Large intestine (tissue), 3 donors: ENCODE data around the gene DYSF. TPM values are rescaled to one million over a fixed set of nuclear protein-coding genes. Genes with fewer than 3 reads are reported as not detected.

Experiments used
- DNase-seq, 2 donors: peaks; one replicate each; pipeline versions ENCODE4 v3.0.0 to v3.0.0-alpha.2; 2013
- H3K27ac ChIP-seq: one replicate; pipeline ENCODE4 v1.5.1; 2013; ENCODE audit warnings: low read length
- H3K27me3 ChIP-seq: 2 replicates; pipeline ENCODE4 v1.6.1; 2013; ENCODE audit warnings: low read length; ENCODE audit not compliant: control insufficient read depth, insufficient read depth
- H3K36me3 ChIP-seq: 2 replicates; pipeline ENCODE4 v1.6.1; 2013; ENCODE audit warnings: low read length; ENCODE audit not compliant: control insufficient read depth, insufficient read depth
- H3K4me1 ChIP-seq: one replicate; pipeline ENCODE4 v1.6.1; 2013; ENCODE audit warnings: low read length; ENCODE audit not compliant: control insufficient read depth, insufficient read depth
- H3K4me3 ChIP-seq: one replicate; pipeline ENCODE4 v1.5.1; 2013; ENCODE audit warnings: low read length
- H3K9me3 ChIP-seq: one replicate; pipeline ENCODE4 v1.6.1; 2013; ENCODE audit warnings: mild to moderate bottlenecking, low read depth, low read length, moderate library complexity; ENCODE audit not compliant: control insufficient read depth
- WGBS: methylation state at CpG from one replicate; pipeline ENCODE4 v1.1.5; 2013; ENCODE audit warnings: low lambda C conversion rate; ENCODE audit not compliant: insufficient coverage; 5-methylcytosine and 5-hydroxymethylcytosine counted together
- polyA plus RNA-seq: library from polyadenylated mRNA; unstranded; fragments of 120-200 nt; gene quantifications from one replicate; pipeline ENCODE4 v1.2.1, GENCODE V29; 2013

Gene DYSF
- polyA plus RNA-seq, 1 donor, result 6.3 TPM

DNA sequence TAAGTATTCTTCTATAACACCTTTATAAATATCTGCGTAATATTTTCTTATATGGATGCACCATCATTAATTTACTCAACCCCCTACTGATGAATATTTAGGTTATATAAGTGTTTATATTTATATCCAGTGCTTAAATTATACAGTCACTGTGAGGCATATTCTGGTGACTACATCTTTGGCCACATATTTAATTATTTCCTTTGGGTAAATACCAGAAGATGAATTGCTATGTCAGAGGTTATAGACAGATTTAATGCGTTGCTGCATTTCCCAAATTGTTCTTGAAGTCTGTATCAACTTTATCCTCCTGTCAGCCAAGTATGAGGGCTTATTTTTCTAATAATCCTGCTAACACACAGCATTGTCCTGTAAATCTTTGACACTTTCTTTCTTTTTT, 18.7 kb downstream of the DYSF start:
- WGBS, result 79% methylated on average over 2 of the region's 2 CpGs
- H3K27ac ChIP-seq, result no peak overlapping the region
- H3K9me3 ChIP-seq, result no peaks in the 10 kb centered on the region
- H3K4me1 ChIP-seq, result no peaks in the 10 kb centered on the region
- no peak overlapping the region for H3K4me3 ChIP-seq
- H3K36me3 ChIP-seq, result no peaks in the 10 kb centered on the region
- peaks cover 31% of the 10 kb centered on the region for H3K27me3 ChIP-seq
- no peak for DNase-seq

DNA sequence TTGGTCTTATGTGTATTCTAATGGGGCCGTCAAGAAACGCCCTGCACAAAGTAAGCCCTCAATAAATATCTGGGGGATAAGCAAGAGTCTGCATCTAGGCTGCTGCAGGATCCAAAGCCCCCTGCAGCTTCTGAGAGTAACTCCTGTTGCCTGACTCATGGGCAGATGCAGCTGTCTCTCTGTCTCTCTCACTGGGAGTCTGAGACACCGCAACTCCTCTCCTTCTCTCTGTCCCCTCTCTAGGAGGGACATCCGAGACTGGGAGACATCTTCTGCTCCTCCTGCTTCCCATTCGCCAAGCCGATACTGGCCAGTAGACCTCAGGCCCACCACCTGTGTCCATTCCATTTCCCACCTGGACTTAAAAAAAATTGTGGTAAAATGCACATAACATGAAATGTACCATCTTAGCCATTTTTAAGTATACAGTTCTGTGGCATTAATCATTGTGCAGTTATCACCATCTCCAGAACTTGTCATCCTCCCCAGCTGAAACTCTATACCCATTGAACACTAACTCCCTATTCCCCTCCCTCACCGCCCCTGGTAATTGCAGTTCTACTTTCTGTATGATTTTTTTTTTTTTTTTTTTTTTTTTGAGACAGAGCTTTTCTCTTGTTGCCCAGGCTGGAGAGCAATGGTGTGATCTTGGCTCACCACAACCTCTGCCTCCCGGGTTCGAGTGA, 20.1 kb downstream of the DYSF start:
- H3K27ac ChIP-seq, result no peak overlapping the region
- no peaks in the 10 kb centered on the region for H3K36me3 ChIP-seq
- 100% methylated on average over 2 of the region's 9 CpGs for WGBS
- H3K27me3 ChIP-seq, result peaks cover 18% of the 10 kb centered on the region
- DNase-seq, result no peak
- H3K4me3 ChIP-seq, result no peak overlapping the region
- H3K4me1 ChIP-seq, result no peaks in the 10 kb centered on the region
- H3K9me3 ChIP-seq, result no peaks in the 10 kb centered on the region

DNA sequence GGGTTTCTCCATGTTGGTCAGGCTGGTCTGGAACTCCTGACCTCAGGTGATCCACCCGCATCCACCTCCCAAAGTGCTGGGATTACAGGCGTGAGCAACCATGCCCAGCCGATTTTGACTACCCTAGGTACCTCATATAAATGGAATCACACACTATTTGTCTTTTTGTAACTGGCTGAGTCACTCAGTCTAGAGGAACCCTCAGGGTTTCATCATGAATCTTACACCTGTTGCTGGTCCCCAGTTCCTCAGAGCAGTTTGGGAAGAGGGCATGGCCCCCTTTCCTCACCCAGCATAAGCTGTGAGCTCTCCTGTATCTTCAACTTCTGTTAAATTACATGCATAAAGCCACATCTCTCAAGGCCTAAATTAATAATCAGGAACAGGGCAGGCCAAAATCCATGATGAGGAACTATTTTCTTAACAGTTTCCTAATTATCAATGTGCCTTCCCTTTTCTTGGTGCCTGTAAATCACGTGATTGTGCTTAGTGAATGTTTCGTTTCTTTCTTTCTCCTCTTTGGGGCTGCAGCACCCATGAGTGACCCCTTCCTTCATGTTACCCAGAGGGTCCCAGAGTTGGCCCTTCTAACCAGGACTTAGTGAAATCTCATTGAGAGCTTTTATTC, 20.9 kb downstream of the DYSF start:
- no peaks in the 10 kb centered on the region for H3K9me3 ChIP-seq
- no peak for DNase-seq
- H3K36me3 ChIP-seq, result no peaks in the 10 kb centered on the region
- H3K27me3 ChIP-seq, result peaks cover 16% of the 10 kb centered on the region
- no peaks in the 10 kb centered on the region for H3K4me1 ChIP-seq
- H3K4me3 ChIP-seq, result no peak overlapping the region
- 60% methylated on average over 1 of the region's 5 CpGs for WGBS
- H3K27ac ChIP-seq, result no peak overlapping the region

GRCh38 chr2:71474744-71475397, 21.5 kb downstream of the DYSF start:
- no peaks in the 10 kb centered on the region for H3K36me3 ChIP-seq
- DNase-seq, result no peak
- 100% methylated on average over 1 of the region's 10 CpGs for WGBS

GRCh38 chr2:71476495-71476894, 23.1 kb downstream of the DYSF start:
- WGBS, result no CpG with 5 or more reads among the region's 1 CpG
- Histone ChIP-seq H3K4me3 (no peak overlapping the region), H3K9me3 (no peaks in the 10 kb centered on the region), H3K4me1 (no peaks in the 10 kb centered on the region), H3K27ac (no peak overlapping the region), H3K36me3 (no peaks in the 10 kb centered on the region), H3K27me3 (peaks cover 14% of the 10 kb centered on the region)
- DNase-seq, result no peak

More at GRCh38 chr2:71474744-71475397, 21.5 kb downstream of the DYSF start:
- Histone ChIP-seq H3K27me3 (peaks cover 14% of the 10 kb centered on the region), H3K4me1 (no peaks in the 10 kb centered on the region), H3K9me3 (no peaks in the 10 kb centered on the region), H3K4me3 (no peak overlapping the region), H3K27ac (no peak overlapping the region)

GRCh38 chr2:71477231-71477691, 23.9 kb downstream of the DYSF start:
- Histone ChIP-seq H3K27ac (no peak overlapping the region), H3K4me3 (no peak overlapping the region), H3K4me1 (no peaks in the 10 kb centered on the region), H3K9me3 (no peaks in the 10 kb centered on the region), H3K27me3 (peaks cover 14% of the 10 kb centered on the region), H3K36me3 (no peaks in the 10 kb centered on the region)
- WGBS, result 100% methylated on average over 1 of the region's 6 CpGs
- no peak for DNase-seq

DNA sequence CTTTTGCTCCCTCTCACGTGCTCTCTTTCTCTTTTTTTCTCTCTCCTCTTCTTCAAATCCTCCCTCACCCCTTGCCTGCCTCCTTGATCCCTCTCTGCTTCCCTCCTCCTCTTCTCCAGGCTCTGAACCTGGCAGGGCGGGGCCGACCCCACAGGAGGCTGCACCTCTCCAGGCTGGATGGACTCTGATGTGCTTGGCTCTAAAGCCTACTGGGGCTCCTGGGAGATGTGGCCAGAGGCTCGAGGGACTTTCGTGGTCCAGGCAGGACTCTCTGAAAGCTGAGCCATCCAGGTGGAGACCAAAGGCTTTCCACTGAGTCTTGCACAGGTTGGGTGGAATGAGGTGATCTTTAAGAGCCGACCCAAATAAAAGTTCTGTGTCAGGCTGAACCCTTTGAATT, 25.4 kb downstream of the DYSF start:
- Histone ChIP-seq H3K9me3 (no peaks in the 10 kb centered on the region), H3K27ac (no peak overlapping the region), H3K27me3 (peaks cover 14% of the 10 kb centered on the region), H3K4me1 (no peaks in the 10 kb centered on the region), H3K36me3 (no peaks in the 10 kb centered on the region), H3K4me3 (no peak overlapping the region)
- no peak for DNase-seq
- WGBS, result 0% methylated on average over 1 of the region's 6 CpGs

DNA sequence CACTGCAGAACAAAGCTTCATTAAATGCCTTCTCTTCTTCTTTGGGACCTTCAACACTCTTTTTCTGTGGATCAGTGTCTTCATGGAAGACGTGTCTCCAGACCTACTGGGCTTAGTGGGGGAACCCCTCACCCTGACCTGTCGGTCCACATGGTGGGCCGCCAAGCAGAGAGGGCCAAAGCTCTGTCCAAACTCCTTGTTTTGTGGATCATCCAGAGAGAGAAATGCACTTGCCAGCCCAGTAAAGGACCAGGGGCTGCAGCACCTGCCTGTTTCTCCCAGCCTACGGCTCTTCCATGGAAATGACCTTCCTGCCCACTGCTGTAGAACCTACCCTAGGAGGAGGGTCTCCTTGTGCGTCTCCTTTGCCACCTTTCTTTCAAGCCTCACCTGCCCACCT, 25.9 kb downstream of the DYSF start:
- H3K9me3 ChIP-seq, result no peaks in the 10 kb centered on the region
- no CpG with 5 or more reads among the region's 5 CpGs for WGBS
- no peak overlapping the region for H3K27ac ChIP-seq
- peaks cover 14% of the 10 kb centered on the region for H3K27me3 ChIP-seq
- H3K4me1 ChIP-seq, result no peaks in the 10 kb centered on the region
- DNase-seq, result no peak
- no peaks in the 10 kb centered on the region for H3K36me3 ChIP-seq
- no peak overlapping the region for H3K4me3 ChIP-seq

DNA sequence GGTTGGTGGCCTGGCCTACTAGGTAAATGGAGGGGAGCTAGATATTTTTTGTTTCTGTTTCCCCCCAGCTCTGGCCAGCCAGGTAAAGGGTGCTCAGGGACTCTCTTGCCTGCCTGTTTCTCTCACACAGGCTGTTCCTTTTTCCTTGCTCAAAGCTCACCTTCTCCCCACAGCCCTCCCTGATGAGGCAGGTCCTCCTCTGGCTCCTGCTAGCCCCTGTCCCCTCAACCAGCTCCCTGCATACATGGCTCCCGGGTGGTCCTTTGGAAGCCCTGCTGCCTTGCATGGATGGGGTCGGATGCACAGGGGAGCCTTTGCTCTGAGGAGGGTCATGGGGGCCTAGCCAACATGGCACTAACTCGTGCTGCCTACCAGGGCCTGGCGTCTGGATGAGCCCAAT, 27.8 kb downstream of the DYSF start:
- Histone ChIP-seq H3K9me3 (no peaks in the 10 kb centered on the region), H3K36me3 (no peaks in the 10 kb centered on the region), H3K27ac (no peak overlapping the region), H3K4me1 (no peaks in the 10 kb centered on the region), H3K4me3 (no peak overlapping the region), H3K27me3 (peaks cover 11% of the 10 kb centered on the region)
- DNase-seq, result no peak
- no CpG with 5 or more reads among the region's 4 CpGs for WGBS

- H3K4me1 ChIP-seq, result no peaks in the 10 kb centered on the region
- no peak overlapping the region for H3K4me3 ChIP-seq
- H3K27me3 ChIP-seq, result peaks cover 14% of the 10 kb centered on the region
- H3K9me3 ChIP-seq, result no peaks in the 10 kb centered on the region
- no CpG with 5 or more reads among the region's 4 CpGs for WGBS
- H3K36me3 ChIP-seq, result no peaks in the 10 kb centered on the region
- H3K27ac ChIP-seq, result no peak overlapping the region
- no peak for DNase-seq
These were observed 28.7 kb downstream of the DYSF start for GRCh38 chr2:71482055-71482454.
